Measurements from ENCODE around the gene MELTF.

DNA sequence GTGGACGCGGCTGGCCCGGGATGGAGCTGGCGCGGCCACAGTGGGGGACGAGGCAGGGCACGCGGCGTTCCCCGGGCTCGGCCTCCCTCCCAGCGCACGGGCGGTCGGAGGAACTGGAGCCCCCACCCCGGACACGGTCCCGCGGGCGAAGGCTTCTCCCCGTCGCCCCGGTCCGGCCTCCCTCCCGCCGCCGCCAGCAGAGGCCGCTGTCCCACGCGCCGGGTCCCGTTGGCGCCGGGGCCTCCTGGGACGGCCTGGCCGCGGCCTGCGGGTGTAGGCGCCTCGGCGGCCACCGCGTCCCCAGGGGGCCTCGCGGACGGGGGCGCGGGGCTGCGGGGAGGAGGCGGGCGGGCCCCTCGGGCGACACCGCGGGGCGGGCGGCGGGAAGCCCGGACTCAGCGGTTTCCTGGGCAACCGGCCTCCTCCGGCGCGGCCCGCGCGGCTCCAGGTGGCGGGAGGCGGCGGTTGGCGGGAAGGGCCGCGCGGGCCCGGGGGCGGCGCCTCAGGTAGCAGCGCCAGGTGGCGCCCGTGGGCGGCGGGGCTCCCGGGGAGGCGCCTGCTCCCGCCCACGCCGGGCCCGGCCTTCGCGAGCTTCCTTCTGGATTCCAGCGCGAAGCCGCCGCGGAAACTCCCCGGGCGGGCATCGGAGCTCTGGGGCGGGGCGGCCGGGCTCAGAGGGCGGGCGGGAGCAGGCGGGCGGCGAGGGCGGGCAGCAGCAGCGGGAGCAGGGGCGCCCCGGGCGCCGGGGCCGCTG is 26.7 kb downstream of the MELTF start:
- no peak for TF ChIP-seq EP300 (IDR thresholded peaks at IDR 0.05; ENCODE audit: low read depth)
- TF ChIP-seq, protein P1, sequence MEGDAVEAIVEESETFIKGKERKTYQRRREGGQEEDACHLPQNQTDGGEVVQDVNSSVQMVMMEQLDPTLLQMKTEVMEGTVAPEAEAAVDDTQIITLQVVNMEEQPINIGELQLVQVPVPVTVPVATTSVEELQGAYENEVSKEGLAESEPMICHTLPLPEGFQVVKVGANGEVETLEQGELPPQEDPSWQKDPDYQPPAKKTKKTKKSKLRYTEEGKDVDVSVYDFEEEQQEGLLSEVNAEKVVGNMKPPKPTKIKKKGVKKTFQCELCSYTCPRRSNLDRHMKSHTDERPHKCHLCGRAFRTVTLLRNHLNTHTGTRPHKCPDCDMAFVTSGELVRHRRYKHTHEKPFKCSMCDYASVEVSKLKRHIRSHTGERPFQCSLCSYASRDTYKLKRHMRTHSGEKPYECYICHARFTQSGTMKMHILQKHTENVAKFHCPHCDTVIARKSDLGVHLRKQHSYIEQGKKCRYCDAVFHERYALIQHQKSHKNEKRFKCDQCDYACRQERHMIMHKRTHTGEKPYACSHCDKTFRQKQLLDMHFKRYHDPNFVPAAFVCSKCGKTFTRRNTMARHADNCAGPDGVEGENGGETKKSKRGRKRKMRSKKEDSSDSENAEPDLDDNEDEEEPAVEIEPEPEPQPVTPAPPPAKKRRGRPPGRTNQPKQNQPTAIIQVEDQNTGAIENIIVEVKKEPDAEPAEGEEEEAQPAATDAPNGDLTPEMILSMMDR (IDR thresholded peaks at IDR 0.05): peak; percentile 24 to 81 (median 68)
- no peak for TF ChIP-seq POLR2A (IDR thresholded peaks at IDR 0.05)
- TF ChIP-seq POLR2AphosphoS5 (IDR thresholded peaks at IDR 0.05): no peak
